DOHH2 (cell line): ENCODE data around the gene MUSK.

Experiments used
- H3F3A ChIP-seq: fragments of 200-600 bp; sonication (generic), shearing (Covaris generic); 2 replicates; pipeline ENCODE4 v1.6.0; 2016; ENCODE audit warnings: antibody characterized with exemption, mild to moderate bottlenecking; ENCODE audit not compliant: control insufficient read depth, insufficient read depth
- H3K27ac ChIP-seq: fragments of 200-600 bp; sonication (generic); 2 replicates; pipeline ENCODE4 v1.5.1; 2014; ENCODE audit warnings: low read depth, mild to moderate bottlenecking, low read length, moderate library complexity
- H3K27me3 ChIP-seq: fragments of 200-600 bp; sonication (generic); 2 replicates; pipeline ENCODE4 v1.6.1; 2014; ENCODE audit warnings: mild to moderate bottlenecking, low read length, mixed read lengths; ENCODE audit not compliant: control insufficient read depth
- H3K36me3 ChIP-seq: fragments of 200-600 bp; sonication (generic); 2 replicates; pipeline ENCODE4 v1.6.1; 2014; ENCODE audit warnings: mild to moderate bottlenecking, low read length, moderate library complexity, mixed read lengths; ENCODE audit not compliant: control insufficient read depth
- H3K4me1 ChIP-seq: fragments of 200-600 bp; sonication (generic); 2 replicates; pipeline ENCODE4 v1.6.1; 2014; ENCODE audit warnings: mild to moderate bottlenecking, low read length, mixed read lengths; ENCODE audit not compliant: control insufficient read depth
- H3K4me2 ChIP-seq: fragments of 200-600 bp; sonication (generic); 2 replicates; pipeline ENCODE4 v1.6.0; 2014; ENCODE audit warnings: mild to moderate bottlenecking, low read length, moderate library complexity
- H3K4me3 ChIP-seq: fragments of 200-600 bp; sonication (generic); 2 replicates; pipeline ENCODE4 v1.5.1; 2014; ENCODE audit warnings: mild to moderate bottlenecking, low read length, mixed read lengths
- H3K79me2 ChIP-seq: fragments of 200-600 bp; sonication (generic); 2 replicates; pipeline ENCODE4 v1.6.1; 2014; ENCODE audit warnings: mild to moderate bottlenecking, low read length, mixed read lengths; ENCODE audit not compliant: control insufficient read depth
- H3K9me2 ChIP-seq: fragments of 200-600 bp; sonication (generic); replicated peaks from 2 replicates; pipeline ENCODE4 v1.6.1; 2014; ENCODE audit warnings: mild to moderate bottlenecking, low read length, mixed read lengths; ENCODE audit not compliant: control insufficient read depth
- H3K9me3 ChIP-seq: fragments of 200-600 bp; sonication (generic); 2 replicates; pipeline ENCODE4 v1.6.1; 2014; ENCODE audit warnings: antibody characterized with exemption, low read length, mixed read lengths; ENCODE audit not compliant: control insufficient read depth, insufficient read depth
- H4K20me1 ChIP-seq: fragments of 200-600 bp; sonication (generic); 2 replicates; pipeline ENCODE4 v1.6.0; 2014; ENCODE audit warnings: low read depth, mild to moderate bottlenecking, antibody characterized with exemption, low read length, moderate library complexity; ENCODE audit not compliant: control insufficient read depth, insufficient read depth
- EZH2phosphoT487 ChIP-seq: fragments of 200-600 bp; sonication (generic); IDR thresholded peaks from 2 replicates; pipeline ENCODE4 v1.6.1; 2017; ENCODE audit warnings: borderline replicate concordance, mild to moderate bottlenecking, antibody characterized with exemption, low read length, moderate library complexity, mixed read lengths
- TF ChIP-seq, protein P1 (sequence below): fragments of 200-600 bp; sonication (generic); IDR thresholded peaks from one replicate; pipeline ENCODE4 v1.5.1; 2014; ENCODE audit warnings: antibody characterized with exemption, mild to moderate bottlenecking, low read depth, low read length; ENCODE audit not compliant: poor library complexity, severe bottlenecking

Gene MUSK

DNA sequence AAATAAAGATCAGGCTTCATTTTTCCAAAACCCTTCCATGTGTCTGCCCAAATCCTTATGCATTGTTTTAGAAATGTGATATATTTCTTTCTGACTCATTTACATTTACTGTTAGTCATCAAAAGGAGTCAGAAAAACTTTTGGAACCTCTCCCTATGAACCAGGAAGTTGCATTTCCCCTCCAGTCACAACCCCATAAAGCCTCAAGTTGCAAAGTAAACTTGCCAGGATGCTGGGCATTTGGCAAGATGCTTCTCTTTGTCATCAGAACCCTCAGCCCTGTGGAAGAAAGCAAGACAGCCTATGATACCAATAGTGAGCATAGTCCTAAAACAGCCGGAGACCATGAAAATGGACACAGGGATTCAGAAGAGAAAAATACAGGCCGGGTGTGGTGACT, 84.2 kb downstream of the MUSK start:
- Histone ChIP-seq H3K4me2 (no peak overlapping the region), H3K27ac (no peak overlapping the region)
- TF ChIP-seq, protein P1, sequence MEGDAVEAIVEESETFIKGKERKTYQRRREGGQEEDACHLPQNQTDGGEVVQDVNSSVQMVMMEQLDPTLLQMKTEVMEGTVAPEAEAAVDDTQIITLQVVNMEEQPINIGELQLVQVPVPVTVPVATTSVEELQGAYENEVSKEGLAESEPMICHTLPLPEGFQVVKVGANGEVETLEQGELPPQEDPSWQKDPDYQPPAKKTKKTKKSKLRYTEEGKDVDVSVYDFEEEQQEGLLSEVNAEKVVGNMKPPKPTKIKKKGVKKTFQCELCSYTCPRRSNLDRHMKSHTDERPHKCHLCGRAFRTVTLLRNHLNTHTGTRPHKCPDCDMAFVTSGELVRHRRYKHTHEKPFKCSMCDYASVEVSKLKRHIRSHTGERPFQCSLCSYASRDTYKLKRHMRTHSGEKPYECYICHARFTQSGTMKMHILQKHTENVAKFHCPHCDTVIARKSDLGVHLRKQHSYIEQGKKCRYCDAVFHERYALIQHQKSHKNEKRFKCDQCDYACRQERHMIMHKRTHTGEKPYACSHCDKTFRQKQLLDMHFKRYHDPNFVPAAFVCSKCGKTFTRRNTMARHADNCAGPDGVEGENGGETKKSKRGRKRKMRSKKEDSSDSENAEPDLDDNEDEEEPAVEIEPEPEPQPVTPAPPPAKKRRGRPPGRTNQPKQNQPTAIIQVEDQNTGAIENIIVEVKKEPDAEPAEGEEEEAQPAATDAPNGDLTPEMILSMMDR, result no peak
- TF ChIP-seq EZH2phosphoT487, result no peak

DNA sequence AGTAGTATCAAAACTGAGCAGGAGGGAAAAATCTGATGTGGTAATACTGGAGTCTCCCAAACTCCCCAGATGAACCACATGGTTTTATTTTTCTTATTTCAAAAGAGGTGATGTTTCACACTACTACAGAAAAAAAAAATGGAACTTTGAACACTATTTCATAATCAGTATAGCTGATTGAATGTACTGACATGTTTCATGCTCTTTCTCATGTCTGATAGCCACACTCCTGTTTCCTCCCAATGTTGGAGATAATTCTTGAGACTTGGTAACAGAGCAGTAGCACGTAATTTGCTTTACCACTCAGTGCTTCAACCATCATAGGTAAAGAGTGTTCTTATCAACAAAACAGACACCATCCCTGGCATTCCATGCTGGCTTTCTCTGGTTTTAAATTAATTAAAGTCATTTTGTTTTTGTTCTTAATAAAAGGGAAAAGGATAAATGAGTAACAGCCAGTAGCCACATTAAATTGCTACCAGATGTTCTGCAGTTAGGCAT, 85.2 kb downstream of the MUSK start:
- no peaks in the 10 kb centered on the region for H3F3A ChIP-seq
- no peak overlapping the region for H3K27ac ChIP-seq
- no peaks in the 10 kb centered on the region for H3K9me3 ChIP-seq
- H3K27me3 ChIP-seq, result no peaks in the 10 kb centered on the region
- H3K36me3 ChIP-seq, result no peaks in the 10 kb centered on the region
- H3K4me3 ChIP-seq, result no peak overlapping the region
- no peaks in the 10 kb centered on the region for H3K9me2 ChIP-seq
- no peak overlapping the region for H3K4me2 ChIP-seq
- H3K79me2 ChIP-seq, result no peaks in the 10 kb centered on the region
- TF ChIP-seq, protein P1, result no peak
- TF ChIP-seq EZH2phosphoT487, result no peak
- no peaks in the 10 kb centered on the region for H3K4me1 ChIP-seq
- no peaks in the 10 kb centered on the region for H4K20me1 ChIP-seq

More for the DNA sequence above, 84.2 kb downstream of the MUSK start:
- H3F3A ChIP-seq, result no peaks in the 10 kb centered on the region
- no peaks in the 10 kb centered on the region for H3K27me3 ChIP-seq
- H3K4me3 ChIP-seq, result no peak overlapping the region
- no peaks in the 10 kb centered on the region for H3K9me2 ChIP-seq
- no peaks in the 10 kb centered on the region for H3K36me3 ChIP-seq
- H3K79me2 ChIP-seq, result no peaks in the 10 kb centered on the region
- H3K9me3 ChIP-seq, result no peaks in the 10 kb centered on the region
- no peaks in the 10 kb centered on the region for H4K20me1 ChIP-seq
- no peaks in the 10 kb centered on the region for H3K4me1 ChIP-seq

DNA sequence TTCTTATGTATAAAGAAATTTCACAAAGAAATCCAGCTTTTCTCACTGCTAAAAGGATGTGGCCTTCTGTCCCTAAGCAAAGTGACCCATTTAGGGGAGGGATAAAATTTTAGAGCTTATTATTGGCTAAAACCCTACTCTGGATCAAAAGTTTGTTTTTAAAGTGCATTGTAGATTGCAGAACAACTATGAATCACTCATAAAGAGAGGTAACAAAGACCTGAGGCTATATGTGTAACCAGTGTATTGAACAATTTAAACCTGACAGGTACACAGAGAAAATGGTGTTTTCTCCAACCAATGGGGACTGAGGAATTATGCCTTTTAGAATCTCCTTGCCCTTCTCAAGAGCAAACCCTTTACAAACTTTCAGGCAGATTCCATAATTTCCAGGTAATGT, 86.6 kb downstream of the MUSK start:
- no peak overlapping the region for H3K27ac ChIP-seq
- H3K9me2 ChIP-seq, result no peaks in the 10 kb centered on the region
- H3K36me3 ChIP-seq, result no peaks in the 10 kb centered on the region
- H3K9me3 ChIP-seq, result no peaks in the 10 kb centered on the region
- no peak overlapping the region for H3K4me2 ChIP-seq
- H3K4me1 ChIP-seq, result no peaks in the 10 kb centered on the region
- no peaks in the 10 kb centered on the region for H3K79me2 ChIP-seq
- TF ChIP-seq, protein P1, result no peak
- no peak for TF ChIP-seq EZH2phosphoT487
- no peak overlapping the region for H3K4me3 ChIP-seq
- H3K27me3 ChIP-seq, result no peaks in the 10 kb centered on the region
- H4K20me1 ChIP-seq, result no peaks in the 10 kb centered on the region
- no peaks in the 10 kb centered on the region for H3F3A ChIP-seq

DNA sequence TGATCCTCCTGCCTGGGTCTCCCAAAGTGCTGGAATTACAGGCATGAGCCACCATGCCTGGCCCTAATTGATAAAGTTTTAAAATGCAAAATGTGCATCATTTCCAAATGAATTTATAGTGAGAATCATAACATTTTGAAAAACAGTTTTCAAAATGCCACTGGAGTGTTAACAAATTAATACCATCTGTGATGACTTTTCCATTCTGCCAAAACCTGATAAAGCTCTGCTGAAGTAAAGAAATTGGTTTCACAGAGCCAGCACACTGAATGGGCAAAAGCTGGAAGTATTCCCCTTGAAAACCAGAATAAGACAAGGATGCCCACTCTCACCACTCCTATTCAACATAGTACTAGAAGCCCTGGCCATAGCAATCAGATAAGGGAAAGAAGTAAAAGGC, 89.6 kb downstream of the MUSK start:
- no peaks in the 10 kb centered on the region for H3K4me1 ChIP-seq
- H3K27ac ChIP-seq, result no peak overlapping the region
- H3F3A ChIP-seq, result no peaks in the 10 kb centered on the region
- no peaks in the 10 kb centered on the region for H3K9me2 ChIP-seq
- no peaks in the 10 kb centered on the region for H3K9me3 ChIP-seq
- H3K79me2 ChIP-seq, result no peaks in the 10 kb centered on the region
- no peaks in the 10 kb centered on the region for H3K36me3 ChIP-seq
- H3K4me2 ChIP-seq, result no peak overlapping the region
- no peak overlapping the region for H3K4me3 ChIP-seq
- no peaks in the 10 kb centered on the region for H3K27me3 ChIP-seq
- H4K20me1 ChIP-seq, result no peaks in the 10 kb centered on the region
- TF ChIP-seq, protein P1, result no peak
- TF ChIP-seq EZH2phosphoT487, result no peak
